OCI-LY7 (cell line): ENCODE data around the gene BRI3BP. TPM values are rescaled to one million over a fixed set of nuclear protein-coding genes. Genes with fewer than 3 reads are reported as not detected.

Source experiments
- BruUV-seq: library from RNA; stranded (reverse); fragments of 400-500 nt; replicated peaks from 2 replicates; lab custom pipeline; 2021; lab: Mats Ljungman, UMichigan
- CTCF ChIA-PET: fragments of 300-600 bp; sonication (Branson Sonifier 250); formaldehyde crosslinking; loops from one replicate; lab custom pipeline; 2022; ENCODE audit warnings: antibody characterized with exemption; ENCODE audit not compliant: unreplicated experiment; lab: Charles Lee
- POLR2A ChIA-PET: fragments of 300-600 bp; sonication (Branson Sonifier 250); formaldehyde crosslinking; loops from one replicate; lab custom pipeline; 2022; ENCODE audit warnings: antibody characterized with exemption; lab: Charles Lee
- DNase-seq: peaks from one replicate; pipeline ENCODE4 v3.0.0-alpha.2; 2015; ENCODE audit warnings: low spot score
- H2AFZ ChIP-seq: fragments of 200-600 bp; sonication (generic), shearing (Covaris generic); 2 replicates; pipeline ENCODE4 v1.6.1; 2014; ENCODE audit warnings: mild to moderate bottlenecking, antibody characterized with exemption, low read length, moderate library complexity
- H3K27ac ChIP-seq: fragments of 200-600 bp; sonication (generic); 2 replicates; pipeline ENCODE4 v1.5.1; 2014; ENCODE audit warnings: mixed run types, low read depth, mild to moderate bottlenecking, moderate library complexity, low read length, inconsistent platforms; ENCODE audit not compliant: poor library complexity, severe bottlenecking
- H3K36me3 ChIP-seq: fragments of 200-600 bp; sonication (generic); 2 replicates; pipeline ENCODE4 v1.6.1; 2014; ENCODE audit warnings: mild to moderate bottlenecking, antibody characterized with exemption, low read length, moderate library complexity, mixed read lengths; ENCODE audit not compliant: insufficient read depth
- H3K4me1 ChIP-seq: fragments of 200-600 bp; sonication (generic); 2 replicates; pipeline ENCODE4 v1.5.1; 2014; ENCODE audit warnings: mild to moderate bottlenecking, low read length; ENCODE audit not compliant: insufficient read depth, poor library complexity, severe bottlenecking
- H3K4me2 ChIP-seq: fragments of 200-600 bp; sonication (generic); 2 replicates; pipeline ENCODE4 v1.6.1; 2014; ENCODE audit warnings: mild to moderate bottlenecking, low read length
- H3K4me3 ChIP-seq: fragments of 200-600 bp; sonication (generic); 2 replicates; pipeline ENCODE4 v1.5.1; 2014; ENCODE audit warnings: mild to moderate bottlenecking, low read depth, low read length; ENCODE audit not compliant: poor library complexity, severe bottlenecking
- H3K79me2 ChIP-seq: fragments of 200-600 bp; sonication (generic); 2 replicates; pipeline ENCODE4 v1.6.1; 2016; ENCODE audit warnings: low read depth, mild to moderate bottlenecking, low read length, moderate library complexity, mixed read lengths; ENCODE audit not compliant: insufficient read depth
- H3K9me2 ChIP-seq: fragments of 200-600 bp; sonication (generic); 2 replicates; pipeline ENCODE4 v1.6.1; 2016; ENCODE audit warnings: mild to moderate bottlenecking, low read length, mixed read lengths; ENCODE audit not compliant: insufficient read depth
- H3K9me3 ChIP-seq: fragments of 200-600 bp; sonication (generic); 2 replicates; pipeline ENCODE4 v1.6.1; 2014; ENCODE audit warnings: mild to moderate bottlenecking, mixed run types, low read length, mixed read lengths
- H4K20me1 ChIP-seq: fragments of 200-600 bp; sonication (generic); 2 replicates; pipeline ENCODE4 v1.6.1; 2014; ENCODE audit warnings: mild to moderate bottlenecking, antibody characterized with exemption, low read length, moderate library complexity, mixed read lengths; ENCODE audit not compliant: insufficient read depth
- CTCF ChIP-seq: fragments of 200-600 bp; sonication (generic); conservative IDR thresholded peaks from 2 replicates; pipeline ENCODE4 v1.5.1; 2014; ENCODE audit warnings: mild to moderate bottlenecking, antibody characterized with exemption, low read length, moderate library complexity, mixed read lengths
- EZH2phosphoT487 ChIP-seq: fragments of 200-600 bp; sonication (generic); IDR thresholded peaks from 2 replicates; pipeline ENCODE4 v1.6.1; 2018; ENCODE audit warnings: low read depth, borderline replicate concordance, mild to moderate bottlenecking, mixed run types, antibody characterized with exemption, low read length, moderate library complexity, mixed read lengths
- intact Hi-C: fragments of 100-400 bp; cut with micrococcal nuclease; formaldehyde crosslinking; loops from one replicate; pipeline ENCODE4 v1.10.0; 2022; ENCODE audit not compliant: unreplicated experiment
- total RNA-seq, 2 experiments: library from RNA; depleted of rRNA in 1 of 2; stranded (reverse); fragments of >200 nt in 1 of 2; shearing (Covaris generic) in 1 of 2; gene quantifications; 2 replicates each; pipeline ENCODE4 v1.2.3, GENCODE V29; 2014 to 2022

Gene BRI3BP
- total RNA-seq, 2 experiments from 2014 or later = 73.4 to 118 TPM

DNA sequence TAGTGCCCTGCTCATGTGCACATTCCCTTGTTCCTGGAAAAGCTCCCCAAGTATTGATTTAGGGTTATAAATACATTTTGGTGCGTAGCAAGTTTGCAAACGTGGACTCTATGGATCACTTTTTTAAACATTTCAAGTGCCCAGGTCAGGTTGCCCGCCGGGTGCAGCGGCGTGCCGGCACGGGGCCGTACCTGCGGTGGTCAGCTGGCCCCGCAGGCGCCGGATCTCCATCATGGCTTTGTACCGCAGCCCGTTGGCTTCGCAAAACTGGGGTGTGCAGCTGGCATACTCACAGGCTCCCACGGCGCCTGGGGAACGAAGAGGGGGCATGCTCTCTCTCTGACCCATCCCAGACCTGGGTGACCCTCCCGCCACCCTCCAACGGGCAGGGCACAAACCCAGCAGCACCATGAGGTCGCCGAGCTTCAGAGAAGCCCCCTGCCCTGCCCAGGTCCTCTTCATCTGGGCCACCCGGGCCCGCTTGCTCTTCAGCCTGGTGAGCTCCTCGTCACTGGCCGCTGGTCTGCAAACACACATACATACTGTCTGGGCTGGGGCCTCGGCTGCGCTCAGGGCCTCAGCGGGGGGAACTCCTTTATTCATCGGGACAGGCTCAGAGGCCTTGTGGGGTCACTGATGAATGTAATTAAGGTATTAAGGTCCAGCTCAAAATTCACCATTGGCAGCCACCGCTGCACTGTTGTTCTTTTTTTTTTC lies 39.6 kb upstream of the BRI3BP start:
- Histone ChIP-seq H4K20me1 (no peaks in the 10 kb centered on the region), H3K4me2 (no peak overlapping the region), H3K9me2 (no peaks in the 10 kb centered on the region), H3K9me3 (no peaks in the 10 kb centered on the region), H3K4me3 (no peak overlapping the region), H3K27ac (no peak overlapping the region), H3K79me2 (no peaks in the 10 kb centered on the region), H2AFZ (no peak overlapping the region), H3K36me3 (peaks cover 97% of the 10 kb centered on the region), H3K4me1 (no peaks in the 10 kb centered on the region)
- ChIA-PET POLR2A (no interaction called here), CTCF (no interaction called here)
- intact Hi-C loops = no loop called here
- TF ChIP-seq CTCF = no peak
- no peak for TF ChIP-seq EZH2phosphoT487
- no peak for DNase-seq
- BruUV-seq = no TSS peak

- CTCF ChIA-PET = interaction anchor here (0.7 kb wide), 1 partner anchor 16 kb away, joined by 4 read pairs; no protein-coding TSS in a partner anchor
- DNase-seq = no peak
- H2AFZ ChIP-seq = no peak overlapping the region
- POLR2A ChIA-PET = no interaction called here
- H3K79me2 ChIP-seq = no peaks in the 10 kb centered on the region
- no TSS peak for BruUV-seq
- H3K4me2 ChIP-seq = no peak overlapping the region
- peaks cover 96% of the 10 kb centered on the region for H3K36me3 ChIP-seq
- H3K27ac ChIP-seq = no peak overlapping the region
- no peaks in the 10 kb centered on the region for H4K20me1 ChIP-seq
- no peaks in the 10 kb centered on the region for H3K9me2 ChIP-seq
- TF ChIP-seq CTCF (no peak), EZH2phosphoT487 (no peak)
- no peaks in the 10 kb centered on the region for H3K9me3 ChIP-seq
- intact Hi-C loops = no loop called here
- no peaks in the 10 kb centered on the region for H3K4me1 ChIP-seq
- H3K4me3 ChIP-seq = no peak overlapping the region
Measured at GRCh38 chr12:124954771-124955170, 38.7 kb upstream of the BRI3BP start.

DNA sequence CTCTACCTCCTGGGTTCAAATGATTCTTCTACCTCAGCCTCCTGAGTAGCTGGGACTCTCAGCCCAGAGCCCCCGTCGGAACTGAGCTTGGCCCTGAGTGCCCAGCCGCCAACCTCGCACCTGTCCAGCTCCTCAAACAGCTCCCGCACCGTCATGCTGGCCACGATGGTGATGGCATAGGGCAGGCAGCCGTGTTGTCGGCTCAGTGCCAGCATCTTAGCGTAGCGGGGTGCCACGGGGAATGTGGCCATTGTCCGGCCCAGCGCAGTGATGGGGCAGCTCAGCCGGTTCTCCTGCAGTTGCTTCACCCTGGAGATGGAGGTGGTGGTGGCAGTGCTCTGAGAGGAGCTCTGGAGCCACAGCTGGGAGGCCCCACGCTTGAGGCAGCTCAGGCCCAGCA lies 36.9 kb upstream of the BRI3BP start:
- ChIA-PET CTCF (no interaction called here), POLR2A (no interaction called here)
- no peak for TF ChIP-seq EZH2phosphoT487
- TF ChIP-seq CTCF = no peak
- H3K9me3 ChIP-seq = no peaks in the 10 kb centered on the region
- no peak overlapping the region for H3K27ac ChIP-seq
- no peak overlapping the region for H3K4me2 ChIP-seq
- no peaks in the 10 kb centered on the region for H3K9me2 ChIP-seq
- BruUV-seq = no TSS peak
- intact Hi-C loops = no loop called here
- no peaks in the 10 kb centered on the region for H3K79me2 ChIP-seq
- DNase-seq = no peak
- no peak overlapping the region for H3K4me3 ChIP-seq
- H4K20me1 ChIP-seq = no peaks in the 10 kb centered on the region
- H3K4me1 ChIP-seq = no peaks in the 10 kb centered on the region
- H3K36me3 ChIP-seq = peaks cover 95% of the 10 kb centered on the region
- H2AFZ ChIP-seq = no peak overlapping the region
